B cell (primary cell): ENCODE data around the gene PANK2. TPM values are rescaled to one million over a fixed set of nuclear protein-coding genes. Genes with fewer than 3 reads are reported as not detected.

ENCODE experiments used
- ATAC-seq: fragments of 200-7000 bp; cut with Tn5 transposase; one replicate; pipeline ENCODE4 v1.10.0; 2021; ENCODE audit warnings: low read depth, mild to moderate bottlenecking, moderate number of reproducible peaks, moderate library complexity
- CTCF ChIA-PET: fragments of 350-600 bp; sonication (Branson Sonifier 250); formaldehyde crosslinking; loops from one replicate; lab custom pipeline; 2021; ENCODE audit warnings: antibody characterized with exemption, inconsistent platforms; lab: Charles Lee
- POLR2A ChIA-PET: fragments of 350-600 bp; sonication (Branson Sonifier 250); formaldehyde crosslinking; loops from one replicate; lab custom pipeline; 2021; ENCODE audit warnings: antibody characterized with exemption; lab: Charles Lee
- DNase-seq: peaks from one replicate; pipeline ENCODE4 v3.0.0; 2013
- H2AFZ ChIP-seq: 2 replicates; pipeline ENCODE4 v1.6.1; 2012; ENCODE audit warnings: mild to moderate bottlenecking, low read depth, low read length; ENCODE audit not compliant: insufficient read depth, poor library complexity, severe bottlenecking
- H3K27ac ChIP-seq, 2 donors: 1 replicate in 1 of 2; 2 replicates in 1 of 2; pipeline ENCODE4 v1.5.1; 2012 to 2013; ENCODE audit warnings: low read length in 2 of 2, mild to moderate bottlenecking in 2 of 2, moderate library complexity in 1 of 2
- H3K27me3 ChIP-seq, 4 experiments: fragments of 200-600 bp in 1 of 4; sonication (generic) in 1 of 4; replicated peaks in 1 of 4; 1 replicate in 2 of 4; 2 replicates in 2 of 4; pipeline versions ENCODE4 v1.6.1 to v1.7.0; 2013 to 2016; ENCODE audit warnings: low read length in 3 of 4, mild to moderate bottlenecking in 2 of 4, mixed read lengths in 1 of 4, moderate library complexity in 1 of 4; ENCODE audit not compliant: insufficient read depth in 4 of 4, control insufficient read depth in 3 of 4; ENCODE audit errors: control extremely low read depth in 1 of 4
- H3K36me3 ChIP-seq, 2 experiments: replicated peaks in 1 of 2; 1 replicate in 1 of 2; 2 replicates in 1 of 2; pipeline versions ENCODE4 v1.6.1 to v1.7.1; 2013; ENCODE audit warnings: low read length in 1 of 2; ENCODE audit not compliant: insufficient read depth in 2 of 2, control insufficient read depth in 1 of 2; ENCODE audit errors: control extremely low read depth in 1 of 2, extremely low read depth in 1 of 2
- H3K4me1 ChIP-seq, 2 donors: fragments of 200-600 bp in 1 of 2; sonication (generic) in 1 of 2; 1 replicate in 1 of 2; 2 replicates in 1 of 2; pipeline versions ENCODE4 v1.5.1 to v1.6.1; 2013 to 2017; ENCODE audit warnings: low read length in 2 of 2; ENCODE audit not compliant: control insufficient read depth in 2 of 2, insufficient read depth in 2 of 2
- H3K4me2 ChIP-seq: replicated peaks from 2 replicates; pipeline ENCODE3; 2012; ENCODE audit warnings: mild to moderate bottlenecking, low read depth, low read length; ENCODE audit not compliant: poor library complexity, severe bottlenecking
- H3K4me3 ChIP-seq, 5 experiments: fragments of 200-600 bp in 1 of 5; sonication (generic) in 1 of 5; 1 replicate in 3 of 5; 2 replicates in 2 of 5; pipeline versions ENCODE4 v1.5.1 to v1.7.0; 2011 to 2016; ENCODE audit warnings: low read length in 4 of 5, mild to moderate bottlenecking in 4 of 5, low read depth in 2 of 5, control low read depth in 1 of 5, moderate library complexity in 1 of 5; ENCODE audit not compliant: insufficient read depth in 1 of 5; ENCODE audit errors: control extremely low read depth in 1 of 5, extremely low read depth in 1 of 5
- H3K79me2 ChIP-seq: fragments of 200-600 bp; sonication (generic); one replicate; pipeline ENCODE4 v1.6.0; 2016; ENCODE audit warnings: low read length; ENCODE audit not compliant: control insufficient read depth, insufficient read depth
- H3K9ac ChIP-seq: fragments of 200-600 bp; sonication (generic); 2 replicates; pipeline ENCODE4 v1.6.1; 2017; ENCODE audit warnings: mild to moderate bottlenecking, low read length, moderate library complexity
- H3K9me3 ChIP-seq, 3 donors: one replicate each; pipeline versions ENCODE4 v1.6.1 to v1.7.1; 2013; ENCODE audit warnings: low read length in 2 of 3; ENCODE audit not compliant: control insufficient read depth in 2 of 3, insufficient read depth in 1 of 3; ENCODE audit errors: control extremely low read depth in 1 of 3
- H4K20me1 ChIP-seq: 2 replicates; pipeline ENCODE4 v1.6.0; 2012; ENCODE audit warnings: mild to moderate bottlenecking, low read length; ENCODE audit not compliant: insufficient read depth, control insufficient read depth, poor library complexity, severe bottlenecking
- H3K27ac Mint-ChIP-seq: one replicate; pipeline ENCODE4 v1.8.0; 2021; ENCODE audit warnings: mixed read lengths
- H3K27me3 Mint-ChIP-seq: one replicate; pipeline ENCODE4 v1.8.0; 2021; ENCODE audit warnings: mixed read lengths
- H3K4me1 Mint-ChIP-seq: one replicate; pipeline ENCODE4 v1.8.0; 2021; ENCODE audit warnings: mixed read lengths
- H3K4me3 Mint-ChIP-seq: one replicate; pipeline ENCODE4 v1.8.0; 2021; ENCODE audit warnings: mixed read lengths
- H3K9me3 Mint-ChIP-seq: one replicate; pipeline ENCODE4 v1.8.0; 2022; ENCODE audit warnings: mixed read lengths; ENCODE audit not compliant: insufficient read depth
- CTCF ChIP-seq: fragments of 200-600 bp; IDR thresholded peaks from one replicate; pipeline ENCODE4 v1.8.0; 2022; ENCODE audit warnings: antibody characterized with exemption, mild to moderate bottlenecking
- EZH2 ChIP-seq: IDR thresholded peaks from 2 replicates; pipeline ENCODE4 v1.6.1; 2012; ENCODE audit warnings: borderline replicate concordance, low read depth, mild to moderate bottlenecking, moderate library complexity, low read length; ENCODE audit not compliant: insufficient read depth, poor library complexity, severe bottlenecking
- WGBS: methylation state at CpG from one replicate; pipeline ENCODE4 v1.1.5; 2013; ENCODE audit warnings: missing lambda C conversion rate; ENCODE audit not compliant: insufficient coverage; 5-methylcytosine and 5-hydroxymethylcytosine counted together
- intact Hi-C: fragments of 100-400 bp; cut with micrococcal nuclease; formaldehyde crosslinking; loops from one replicate; pipeline ENCODE4 v1.10.0; 2022
- polyA plus RNA-seq: library from polyadenylated mRNA; depleted of rRNA; stranded (reverse); fragments of >200 nt; gene quantifications from 2 replicates; pipeline ENCODE4 v1.2.3, GENCODE V29; 2012
- total RNA-seq, 2 donors: library from RNA; stranded (reverse); fragments of 120-200 nt in 1 of 2; gene quantifications; 1 replicate in 1 of 2; 2 replicates in 1 of 2; pipeline versions ENCODE4 v1.2.3 to v1.2.4, GENCODE V29; 2013 to 2022

Gene PANK2
- total and polyA plus RNA-seq, 2 donors (not counting 1 experiment from before 2014, with no cell fraction given): 20.5 to 63.3 TPM

- intact Hi-C loops: no loop called here
- peaks cover 90% of the 10 kb centered on the region for H4K20me1 ChIP-seq
- 84% methylated on average over 3 of the region's 4 CpGs for WGBS
- H3K4me1 ChIP-seq: peaks cover 44 to 52% of the 10 kb centered on the region in 2 donors
- H3K27ac ChIP-seq: no peak overlapping the region
- Mint-ChIP-seq H3K4me3 (no peak overlapping the region), H3K4me1 (peaks cover 63% of the 10 kb centered on the region), H3K9me3 (no peaks in the 10 kb centered on the region), H3K27ac (no peak overlapping the region), H3K27me3 (no peaks in the 10 kb centered on the region)
- ChIA-PET CTCF (no interaction called here), POLR2A (no interaction called here)
- peaks cover 4 to 12% of the 10 kb centered on the region in 2 experiments for H3K36me3 ChIP-seq
- no peak for DNase-seq
- H3K79me2 ChIP-seq: peaks cover 100% of the 10 kb centered on the region
- TF ChIP-seq EZH2 (no peak), CTCF (no peak)
- no peak overlapping the region for H2AFZ ChIP-seq
- H3K27me3 ChIP-seq: no peaks in the 10 kb centered on the region
- no peak overlapping the region for H3K4me3 ChIP-seq
- H3K9ac ChIP-seq: no peak overlapping the region
- H3K4me2 ChIP-seq: no peak overlapping the region
- no peaks in the 10 kb centered on the region for H3K9me3 ChIP-seq
- ATAC-seq: no peak
Observed at GRCh38 chr20:3898639-3899038, 9.5 kb downstream of the PANK2 start.

- H3K4me1 ChIP-seq: peaks cover 43 to 49% of the 10 kb centered on the region in 2 donors
- peaks cover 100% of the 10 kb centered on the region for H3K79me2 ChIP-seq
- H3K27me3 ChIP-seq: no peaks in the 10 kb centered on the region
- intact Hi-C loops: no loop called here
- Mint-ChIP-seq H3K4me1 (peaks cover 72% of the 10 kb centered on the region), H3K4me3 (peak overlapping the region; percentile 58), H3K9me3 (no peaks in the 10 kb centered on the region), H3K27me3 (no peaks in the 10 kb centered on the region), H3K27ac (peak overlapping the region; percentile 44)
- peak overlapping the region in 1 of 2 donors; percentile 70 for H3K27ac ChIP-seq
- ATAC-seq (no peak), DNase-seq (no peak)
- H3K9ac ChIP-seq: no peak overlapping the region
- no peak overlapping the region for H3K4me3 ChIP-seq
- H3K4me2 ChIP-seq: peak overlapping the region; percentile 37
- 92% methylated on average over 2 of the region's 3 CpGs for WGBS
- TF ChIP-seq CTCF (no peak), EZH2 (no peak)
- H4K20me1 ChIP-seq: peaks cover 96% of the 10 kb centered on the region
- peaks cover 0 to 10% of the 10 kb centered on the region in 2 experiments for H3K36me3 ChIP-seq
- H2AFZ ChIP-seq: no peak overlapping the region
- no peaks in the 10 kb centered on the region for H3K9me3 ChIP-seq
- ChIA-PET CTCF (interaction anchor here (0.7 kb wide), 1 partner anchor 52 kb away, joined by 3 read pairs; no protein-coding TSS in a partner anchor), POLR2A (no interaction called here)
Observed at GRCh38 chr20:3900187-3900604, 11.0 kb downstream of the PANK2 start.
